Measurements from ENCODE around the gene ZFPM1.

The ZFPM1 gene

DNA sequence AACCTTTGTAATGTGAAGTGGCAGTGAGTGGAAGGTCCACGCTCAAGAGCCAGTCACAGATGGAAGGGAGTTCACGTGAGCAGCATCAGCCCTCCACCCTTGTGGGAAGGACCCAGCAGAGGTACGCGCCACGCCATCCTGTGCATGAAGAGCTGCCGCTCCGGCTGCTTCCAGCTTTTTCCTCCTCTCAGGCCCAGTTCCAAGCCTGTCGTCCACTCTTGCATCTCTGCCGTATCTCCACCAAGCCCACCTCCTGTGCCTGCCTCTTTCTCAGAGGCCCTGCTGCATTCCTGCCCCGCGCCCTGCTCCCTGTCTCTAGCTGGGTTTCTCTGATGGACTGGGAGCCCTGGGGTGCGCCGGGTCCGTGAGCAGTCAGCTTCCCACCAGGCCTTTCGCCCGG, 127.3 kb downstream of the ZFPM1 start:
- Histone ChIP-seq H3K36me3 (ENCODE audit: control insufficient read depth in 2 of 2, insufficient read depth in 2 of 2, low read length in 2 of 2) (peaks cover 43 to 56% of the 10 kb centered on the region in 2 donors), H3K27me3 (ENCODE audit: control insufficient read depth in 2 of 2, insufficient read depth in 2 of 2, low read length in 2 of 2) (no peaks in the 10 kb centered on the region), H3K9ac (ENCODE audit: low read depth in 1 of 2, low read length in 2 of 2) (no peak overlapping the region), H3K4me1 (ENCODE audit: control insufficient read depth in 2 of 2, insufficient read depth in 2 of 2, low read length in 2 of 2) (no peaks in the 10 kb centered on the region), H3K27ac (ENCODE audit: low read depth in 2 of 2, low read length in 2 of 2) (no peak overlapping the region), H3K4me3 (ENCODE audit: low read length in 2 of 2) (no peak overlapping the region), H3K9me3 (ENCODE audit: control insufficient read depth in 2 of 2, low read length in 2 of 2) (no peaks in the 10 kb centered on the region)

DNA sequence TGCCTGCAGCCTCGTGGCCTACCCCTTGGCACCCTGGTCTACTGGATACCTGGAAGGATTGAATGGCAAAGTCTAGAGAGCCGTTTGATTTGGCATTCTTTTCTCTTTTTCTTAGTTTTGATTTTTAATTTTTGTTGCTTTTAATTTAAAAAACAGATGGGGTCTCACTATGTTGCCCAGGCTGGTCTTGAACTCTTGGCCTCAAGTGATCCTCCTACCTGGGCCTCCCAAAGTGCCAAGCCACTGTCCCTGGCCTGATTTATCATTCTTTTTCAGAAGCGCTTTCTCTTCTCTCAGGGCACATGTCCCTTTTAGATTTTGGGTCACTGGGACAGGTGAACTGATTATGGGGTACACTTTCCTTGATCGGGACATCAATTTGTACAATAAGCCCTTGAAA, 128.0 kb downstream of the ZFPM1 start:
- Histone ChIP-seq H3K27me3 (ENCODE audit: control insufficient read depth in 2 of 2, insufficient read depth in 2 of 2, low read length in 2 of 2) (no peaks in the 10 kb centered on the region), H3K27ac (ENCODE audit: low read depth in 2 of 2, low read length in 2 of 2) (no peak overlapping the region), H3K9me3 (ENCODE audit: control insufficient read depth in 2 of 2, low read length in 2 of 2) (no peaks in the 10 kb centered on the region), H3K36me3 (ENCODE audit: control insufficient read depth in 2 of 2, insufficient read depth in 2 of 2, low read length in 2 of 2) (peaks cover 43 to 55% of the 10 kb centered on the region in 2 donors), H3K9ac (ENCODE audit: low read depth in 1 of 2, low read length in 2 of 2) (no peak overlapping the region), H3K4me1 (ENCODE audit: control insufficient read depth in 2 of 2, insufficient read depth in 2 of 2, low read length in 2 of 2) (no peaks in the 10 kb centered on the region), H3K4me3 (ENCODE audit: low read length in 2 of 2) (no peak overlapping the region)

DNA sequence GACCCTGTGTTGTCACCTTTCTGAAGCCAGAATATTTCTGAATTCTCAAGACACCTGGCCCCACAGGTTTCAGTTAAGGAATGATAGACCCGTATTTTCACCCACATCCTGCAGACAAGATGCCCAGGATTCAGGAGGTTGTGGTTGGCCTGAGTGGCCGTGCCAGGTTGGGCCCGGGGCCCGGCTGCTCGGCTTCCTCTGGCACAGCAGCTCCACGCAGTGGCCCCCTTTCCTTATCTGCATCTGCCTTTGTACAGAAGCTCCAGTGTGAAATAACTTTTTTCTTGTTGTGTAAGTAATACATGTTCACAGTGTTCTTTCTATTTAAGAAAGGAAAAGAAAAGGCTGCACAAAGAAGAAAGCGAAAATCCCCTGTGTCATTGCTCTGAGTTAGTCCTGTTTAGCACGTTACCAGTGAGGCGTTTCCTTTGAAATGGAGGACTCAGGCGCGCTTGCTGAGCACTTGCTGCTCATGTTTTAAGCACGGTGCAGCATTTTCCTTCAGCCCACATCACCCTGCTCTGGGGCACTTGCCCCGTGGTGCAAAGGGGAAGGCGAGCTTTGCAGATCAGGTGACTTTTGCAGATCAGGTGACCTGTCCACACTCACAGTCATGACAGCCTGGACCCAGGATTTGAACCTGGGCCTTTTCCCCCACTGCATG, 130.0 kb downstream of the ZFPM1 start:
- no peaks in the 10 kb centered on the region for H3K27me3 ChIP-seq (ENCODE audit: control insufficient read depth in 2 of 2, insufficient read depth in 2 of 2, low read length in 2 of 2)
- H3K9me3 ChIP-seq (ENCODE audit: control insufficient read depth in 2 of 2, low read length in 2 of 2), result no peaks in the 10 kb centered on the region
- no peak overlapping the region for H3K9ac ChIP-seq (ENCODE audit: low read depth in 1 of 2, low read length in 2 of 2)
- H3K4me1 ChIP-seq (ENCODE audit: control insufficient read depth in 2 of 2, insufficient read depth in 2 of 2, low read length in 2 of 2), result no peaks in the 10 kb centered on the region
- no peak overlapping the region for H3K27ac ChIP-seq (ENCODE audit: low read depth in 2 of 2, low read length in 2 of 2)
- no peak overlapping the region for H3K4me3 ChIP-seq (ENCODE audit: low read length in 2 of 2)
- H3K36me3 ChIP-seq (ENCODE audit: control insufficient read depth in 2 of 2, insufficient read depth in 2 of 2, low read length in 2 of 2), result peaks cover 39 to 55% of the 10 kb centered on the region in 2 donors

DNA sequence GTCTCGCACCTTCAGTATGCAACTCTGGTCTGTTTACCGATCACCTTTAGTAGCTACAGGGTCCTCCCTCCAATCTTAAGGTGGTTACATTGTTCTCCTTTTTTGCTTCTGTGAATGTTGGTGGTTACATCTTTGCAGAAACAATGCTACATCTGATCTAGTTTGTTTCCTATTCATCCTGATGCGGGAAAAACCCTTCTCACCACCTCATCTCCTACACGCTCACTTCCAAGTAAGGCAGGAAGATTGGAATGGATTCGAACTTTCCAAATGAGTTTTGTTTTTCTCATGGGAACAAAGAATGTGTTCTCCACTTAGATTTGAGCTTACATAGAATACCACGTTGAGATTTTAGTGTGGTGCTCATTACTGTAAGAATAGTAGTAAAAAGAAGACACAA, 131.6 kb downstream of the ZFPM1 start:
- Histone ChIP-seq H3K4me3 (ENCODE audit: low read length in 2 of 2) (no peak overlapping the region), H3K27me3 (ENCODE audit: control insufficient read depth in 2 of 2, insufficient read depth in 2 of 2, low read length in 2 of 2) (no peaks in the 10 kb centered on the region), H3K9ac (ENCODE audit: low read depth in 1 of 2, low read length in 2 of 2) (no peak overlapping the region), H3K36me3 (ENCODE audit: control insufficient read depth in 2 of 2, insufficient read depth in 2 of 2, low read length in 2 of 2) (peaks cover 46 to 55% of the 10 kb centered on the region in 2 donors), H3K4me1 (ENCODE audit: control insufficient read depth in 2 of 2, insufficient read depth in 2 of 2, low read length in 2 of 2) (no peaks in the 10 kb centered on the region), H3K27ac (ENCODE audit: low read depth in 2 of 2, low read length in 2 of 2) (no peak overlapping the region), H3K9me3 (ENCODE audit: control insufficient read depth in 2 of 2, low read length in 2 of 2) (no peaks in the 10 kb centered on the region)

DNA sequence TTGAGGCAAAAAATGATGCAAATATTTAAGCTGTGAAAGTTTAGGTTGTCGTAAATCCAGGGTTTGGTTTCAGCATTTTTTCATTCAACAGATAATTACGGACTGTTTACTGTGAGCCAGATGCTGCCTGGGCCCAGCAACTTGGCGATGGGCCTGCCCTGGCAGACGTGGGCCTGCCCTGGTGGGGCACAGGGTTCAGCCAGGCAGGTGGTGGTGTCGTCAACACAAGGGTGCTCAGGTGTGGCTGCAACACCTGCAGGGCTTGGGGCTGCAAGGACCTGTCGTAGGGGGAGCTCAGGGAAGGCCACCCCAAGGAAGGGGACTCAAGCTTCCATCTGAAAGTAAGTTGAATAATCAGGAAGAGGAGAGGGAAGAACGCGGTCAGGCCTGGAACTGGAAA, 132.2 kb downstream of the ZFPM1 start:
- Histone ChIP-seq H3K9ac (ENCODE audit: low read depth in 1 of 2, low read length in 2 of 2) (no peak overlapping the region), H3K4me1 (ENCODE audit: control insufficient read depth in 2 of 2, insufficient read depth in 2 of 2, low read length in 2 of 2) (no peaks in the 10 kb centered on the region), H3K4me3 (ENCODE audit: low read length in 2 of 2) (no peak overlapping the region), H3K27ac (ENCODE audit: low read depth in 2 of 2, low read length in 2 of 2) (no peak overlapping the region), H3K27me3 (ENCODE audit: control insufficient read depth in 2 of 2, insufficient read depth in 2 of 2, low read length in 2 of 2) (no peaks in the 10 kb centered on the region), H3K36me3 (ENCODE audit: control insufficient read depth in 2 of 2, insufficient read depth in 2 of 2, low read length in 2 of 2) (peaks cover 45 to 60% of the 10 kb centered on the region in 2 donors), H3K9me3 (ENCODE audit: control insufficient read depth in 2 of 2, low read length in 2 of 2) (no peaks in the 10 kb centered on the region)

DNA sequence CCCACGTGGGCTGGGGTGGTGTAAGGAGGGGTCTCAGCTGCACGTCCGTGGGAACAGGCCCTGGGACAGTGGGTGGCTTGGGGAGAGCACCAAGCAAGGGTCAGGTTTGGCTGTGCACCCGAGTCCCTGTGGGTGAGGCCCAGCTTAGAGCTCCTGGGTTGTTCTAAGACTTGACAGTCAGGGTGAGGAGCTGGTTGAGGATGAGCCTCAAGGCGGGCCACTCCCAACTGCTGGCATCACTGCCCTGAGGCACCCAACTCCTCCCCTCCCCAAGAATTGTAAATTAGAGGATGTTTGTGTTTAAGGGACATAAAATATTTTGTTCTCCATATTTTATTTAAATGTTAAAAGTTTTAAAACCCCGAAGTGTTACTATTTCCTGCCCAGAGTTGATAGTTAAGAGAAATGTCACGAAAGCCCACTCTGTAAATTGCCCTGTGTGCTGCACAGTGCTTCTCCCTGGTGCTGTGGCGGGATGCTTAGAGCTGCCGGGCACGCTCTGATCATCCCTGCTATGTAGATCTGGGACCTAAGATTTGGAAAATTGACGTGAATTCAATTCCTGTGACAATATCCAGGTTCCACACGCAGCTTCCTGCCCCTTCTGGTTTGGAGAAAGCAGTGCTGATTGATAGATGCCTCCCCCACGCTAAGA, 133.0 kb downstream of the ZFPM1 start:
- Histone ChIP-seq H3K9me3 (ENCODE audit: control insufficient read depth in 2 of 2, low read length in 2 of 2) (no peaks in the 10 kb centered on the region), H3K4me1 (ENCODE audit: control insufficient read depth in 2 of 2, insufficient read depth in 2 of 2, low read length in 2 of 2) (no peaks in the 10 kb centered on the region), H3K9ac (ENCODE audit: low read depth in 1 of 2, low read length in 2 of 2) (no peak overlapping the region), H3K27me3 (ENCODE audit: control insufficient read depth in 2 of 2, insufficient read depth in 2 of 2, low read length in 2 of 2) (no peaks in the 10 kb centered on the region), H3K36me3 (ENCODE audit: control insufficient read depth in 2 of 2, insufficient read depth in 2 of 2, low read length in 2 of 2) (peaks cover 41 to 57% of the 10 kb centered on the region in 2 donors), H3K4me3 (ENCODE audit: low read length in 2 of 2) (no peak overlapping the region), H3K27ac (ENCODE audit: low read depth in 2 of 2, low read length in 2 of 2) (no peak overlapping the region)

Data from mucosa of rectum (tissue), 2 donors.